Measurements from ENCODE around the gene TMEM179.
"Not testable (repeated sequence)": the region's sequence is repeated elsewhere in the genome, so short reads cannot be mapped to it uniquely, and the experiment has no call there.

The TMEM179 gene

DNA sequence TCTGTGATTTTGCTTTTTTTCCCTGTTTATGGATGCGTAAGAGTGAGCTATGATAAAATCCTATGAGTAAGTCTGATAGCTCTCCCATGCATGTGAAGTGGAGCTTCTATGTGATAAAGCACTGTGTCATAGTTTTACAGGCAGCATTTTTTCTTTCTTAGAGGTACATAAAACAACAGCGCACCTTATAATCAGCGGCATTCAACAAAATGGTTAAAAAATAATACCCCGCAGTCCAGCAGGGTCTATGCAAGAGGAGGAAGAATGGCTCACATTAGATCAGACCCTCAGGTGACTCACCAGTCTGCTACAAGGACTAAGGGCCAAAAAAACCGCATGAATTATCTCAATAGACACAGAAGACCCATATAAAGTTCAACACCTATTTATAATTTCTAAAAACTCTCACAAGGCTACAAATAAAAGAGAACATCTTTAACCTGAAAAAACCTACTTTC is 33.0 kb upstream of the TMEM179 start:
- no peak for DNase-seq (ENCODE audit: low read depth in 2 of 2)

DNA sequence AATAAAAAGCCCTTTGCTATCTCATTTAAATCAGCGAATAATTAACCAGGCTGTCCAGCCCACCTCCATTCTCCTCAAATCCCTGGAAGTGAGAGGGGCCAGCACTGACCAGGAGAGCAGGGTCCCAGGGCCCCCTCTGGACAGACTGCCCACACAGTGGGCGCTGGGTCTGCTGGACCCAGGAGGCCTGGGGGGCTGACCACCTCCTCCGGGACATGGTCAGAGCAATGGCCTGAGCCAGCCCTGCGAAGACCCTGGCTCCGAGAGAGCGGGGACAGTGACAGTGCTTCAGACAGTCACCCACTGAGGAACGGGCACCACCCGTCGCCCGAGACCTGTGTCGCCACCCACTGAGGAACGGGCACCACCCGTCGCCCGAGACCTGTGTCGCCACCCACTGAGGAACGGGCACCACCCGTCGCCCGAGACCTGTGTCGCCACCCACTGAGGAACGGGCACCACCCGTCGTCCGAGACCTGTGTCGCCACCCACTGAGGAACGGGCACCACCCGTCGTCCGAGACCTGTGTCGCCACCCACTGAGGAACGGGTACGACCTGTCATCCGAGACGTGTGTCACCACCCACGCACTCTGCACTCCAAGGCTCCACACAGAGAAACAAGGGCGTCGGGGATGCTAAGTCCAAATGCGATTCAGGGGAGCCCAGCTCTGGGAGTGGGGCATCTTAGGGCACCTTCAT is 32.4 kb upstream of the TMEM179 start:
- DNase-seq (ENCODE audit: low read depth in 2 of 2) = not testable (repeated sequence)

DNA sequence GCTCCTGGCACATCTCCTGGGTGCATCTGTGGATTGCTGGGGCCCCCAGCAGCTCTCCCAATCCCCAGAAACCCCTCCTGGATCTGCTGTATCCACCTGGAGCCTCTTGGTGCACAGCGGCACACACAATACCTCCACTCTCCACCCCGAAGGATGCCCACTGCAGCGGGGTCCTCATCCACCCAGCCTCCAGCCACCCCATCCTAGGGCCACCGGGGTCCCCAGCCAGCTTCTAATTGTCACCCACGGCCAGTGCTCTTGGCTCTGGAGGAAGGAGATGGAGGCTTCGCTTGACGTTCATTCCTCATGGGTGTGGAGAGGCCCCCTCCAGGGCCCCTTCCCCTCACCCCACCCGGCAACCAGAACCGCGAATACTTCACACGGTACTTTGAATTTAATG is 31.6 kb upstream of the TMEM179 start:
- no peak for DNase-seq (ENCODE audit: low read depth in 2 of 2)

DNA sequence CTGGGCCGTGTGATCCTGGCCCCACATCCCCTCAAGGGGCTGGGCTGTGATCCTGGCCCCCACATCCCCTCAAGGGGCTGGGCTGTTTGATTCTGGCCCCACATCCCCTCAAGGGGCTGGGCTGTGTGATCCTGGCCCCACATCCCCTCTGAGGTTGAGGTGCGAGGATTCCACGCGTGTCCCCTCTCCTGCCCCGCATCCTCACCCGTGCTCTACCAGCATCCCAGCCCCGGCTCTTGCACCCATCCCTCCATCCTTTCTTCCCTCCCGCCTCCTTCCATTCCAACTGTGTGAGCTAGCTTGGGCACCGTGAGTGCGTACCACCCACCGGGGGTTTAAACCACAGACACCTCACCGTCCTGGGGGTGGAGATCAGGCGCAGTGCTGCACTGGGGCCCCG is 31.1 kb upstream of the TMEM179 start:
- DNase-seq (ENCODE audit: low read depth in 2 of 2) = no peak

DNA sequence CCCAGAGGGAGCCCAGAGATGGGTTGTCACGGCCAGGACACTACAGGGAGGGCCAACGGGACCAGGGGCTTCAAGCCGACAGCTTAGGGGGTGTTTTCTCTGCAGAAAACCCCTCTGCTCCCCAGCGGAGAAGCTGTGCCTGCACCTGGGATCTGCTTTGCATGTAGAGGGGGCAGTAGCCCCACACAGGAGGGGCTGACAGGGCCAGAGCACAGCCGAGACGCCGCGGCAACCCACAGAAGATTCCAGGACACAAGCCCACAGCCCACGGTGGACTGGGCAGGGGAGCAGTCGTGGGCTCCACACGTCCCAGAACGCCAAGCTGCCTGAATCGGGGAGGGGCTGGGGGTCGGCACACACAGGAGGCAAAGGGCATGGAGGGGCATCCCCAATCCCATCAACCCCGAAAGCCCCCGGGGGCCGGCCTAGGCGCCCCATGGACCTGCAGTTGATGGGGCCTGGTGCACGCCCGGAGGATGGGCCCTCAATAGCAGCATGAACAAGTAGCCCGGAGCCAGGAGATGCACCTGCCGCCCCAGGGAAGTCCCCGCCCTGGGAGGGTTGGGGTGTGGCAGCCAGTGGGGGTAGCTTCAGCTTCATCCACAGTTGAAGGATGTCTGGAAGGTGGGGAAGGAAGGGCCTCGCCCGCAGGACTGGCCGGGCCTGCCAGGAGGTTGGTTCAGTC is 30.5 kb upstream of the TMEM179 start:
- DNase-seq (ENCODE audit: low read depth in 2 of 2) = no peak

DNA sequence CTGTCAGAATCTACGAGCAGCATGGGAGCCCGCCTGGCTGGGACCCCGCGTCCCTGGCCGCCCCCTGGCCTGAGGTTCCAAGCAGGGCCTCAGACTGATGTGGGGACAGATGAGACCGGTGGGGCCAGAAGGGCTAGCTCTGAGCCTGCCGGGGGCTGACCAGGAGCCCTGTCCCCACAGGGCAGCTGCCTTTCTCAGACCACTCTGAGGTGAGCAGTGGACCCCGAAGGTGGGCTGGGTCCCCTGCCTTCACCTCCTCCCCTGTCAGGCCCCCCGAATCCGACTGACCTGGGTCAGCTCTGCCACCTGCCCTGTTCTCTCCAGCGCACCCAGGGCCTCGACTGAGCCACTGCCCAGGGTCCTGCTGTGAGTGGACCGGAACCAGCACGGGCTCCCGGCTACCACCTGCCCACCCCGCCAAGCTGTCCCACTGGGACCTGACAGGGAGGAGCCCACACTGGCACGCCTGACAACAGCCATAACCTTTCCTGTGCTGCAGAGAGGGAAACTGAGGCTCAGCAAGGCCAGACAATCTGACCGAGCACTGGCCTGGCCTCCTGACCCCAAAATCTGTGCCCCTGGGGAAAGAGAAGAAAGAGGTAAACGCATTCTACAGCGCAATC is 29.7 kb upstream of the TMEM179 start:
- DNase-seq (ENCODE audit: low read depth in 2 of 2) = no peak

DNA sequence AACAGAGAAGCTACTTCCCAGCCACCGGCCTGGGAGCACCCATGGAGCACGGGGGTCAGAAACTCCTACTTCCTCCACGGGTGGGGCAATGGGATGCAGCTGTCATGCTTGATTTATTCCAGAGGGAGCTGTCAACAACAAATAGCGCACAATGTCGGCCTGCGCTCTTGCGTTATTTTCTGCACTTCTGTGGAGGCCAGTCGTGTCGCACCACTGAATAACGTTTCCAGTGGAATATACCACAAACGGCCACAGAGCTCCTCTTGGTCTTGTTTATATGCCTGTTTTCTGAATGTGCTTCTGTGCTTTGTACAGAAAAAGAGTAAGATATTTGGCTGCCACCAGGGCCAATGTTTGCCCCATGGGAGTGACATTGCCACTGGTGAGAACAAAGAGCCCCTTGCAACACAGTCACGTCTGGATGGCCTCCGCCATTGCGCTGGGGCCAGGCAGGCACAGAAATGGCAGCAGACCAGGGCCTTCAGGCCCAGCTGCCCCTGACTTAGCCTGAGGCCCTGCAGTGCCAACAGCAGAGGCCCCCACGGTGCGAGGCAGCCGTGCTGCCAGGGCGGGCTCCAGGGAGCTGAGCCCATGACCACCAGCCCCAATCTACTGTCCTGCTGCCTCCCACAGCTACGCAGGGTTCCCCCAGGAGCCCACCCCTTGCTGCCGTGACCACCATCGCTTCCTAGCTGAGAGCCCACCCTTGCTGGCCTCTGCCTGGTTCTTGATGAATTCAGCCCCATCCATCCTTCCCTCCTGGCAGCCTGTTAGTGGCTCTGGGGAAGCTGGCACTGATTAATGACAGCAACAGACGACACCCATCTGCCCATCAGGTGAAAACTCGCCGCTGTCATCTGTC is 28.9 kb upstream of the TMEM179 start:
- DNase-seq (ENCODE audit: low read depth in 2 of 2) = no peak

DNA sequence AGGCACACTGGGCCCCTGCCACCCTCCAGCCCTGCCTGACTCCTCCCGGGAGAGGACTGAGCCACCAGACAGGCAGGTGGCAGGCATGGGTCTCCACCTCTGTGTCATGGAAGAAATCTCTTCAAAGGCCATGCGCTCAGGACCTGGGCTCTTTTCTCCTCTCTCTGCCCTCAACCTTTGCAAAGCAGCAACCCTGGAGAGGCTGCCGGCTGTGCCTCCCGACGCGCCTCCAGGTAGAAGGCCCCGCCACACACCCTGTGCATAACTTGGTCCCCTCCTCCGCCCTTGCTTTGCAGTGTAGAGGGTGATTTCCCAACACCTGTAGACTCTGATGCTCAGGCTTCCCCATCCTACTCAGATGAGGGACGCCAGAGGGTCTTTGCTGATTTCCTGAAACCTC is 28.2 kb upstream of the TMEM179 start:
- no peak for DNase-seq (ENCODE audit: low read depth in 2 of 2)

DNA sequence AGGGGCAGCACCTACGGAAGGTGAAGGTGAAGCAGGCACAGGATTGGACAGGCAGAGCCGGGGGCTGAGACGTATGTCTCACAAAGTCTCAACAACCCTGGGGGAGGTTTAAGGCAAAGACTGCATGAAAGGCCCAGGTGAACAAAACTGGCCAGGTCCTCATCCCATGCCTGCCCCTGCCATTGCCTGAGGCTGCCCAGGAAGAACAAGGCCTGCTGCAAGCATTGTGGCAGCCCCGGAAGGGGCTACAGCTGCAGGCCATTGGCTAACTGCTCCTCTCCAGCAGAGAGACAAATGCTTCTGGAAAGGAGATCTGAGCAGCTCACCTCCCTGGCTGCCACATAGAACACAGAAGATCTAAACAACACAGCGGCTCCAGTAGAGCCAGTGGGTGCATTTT is 20.4 kb upstream of the TMEM179 start:
- DNase-seq (ENCODE audit: low read depth in 2 of 2) = no peak

DNA sequence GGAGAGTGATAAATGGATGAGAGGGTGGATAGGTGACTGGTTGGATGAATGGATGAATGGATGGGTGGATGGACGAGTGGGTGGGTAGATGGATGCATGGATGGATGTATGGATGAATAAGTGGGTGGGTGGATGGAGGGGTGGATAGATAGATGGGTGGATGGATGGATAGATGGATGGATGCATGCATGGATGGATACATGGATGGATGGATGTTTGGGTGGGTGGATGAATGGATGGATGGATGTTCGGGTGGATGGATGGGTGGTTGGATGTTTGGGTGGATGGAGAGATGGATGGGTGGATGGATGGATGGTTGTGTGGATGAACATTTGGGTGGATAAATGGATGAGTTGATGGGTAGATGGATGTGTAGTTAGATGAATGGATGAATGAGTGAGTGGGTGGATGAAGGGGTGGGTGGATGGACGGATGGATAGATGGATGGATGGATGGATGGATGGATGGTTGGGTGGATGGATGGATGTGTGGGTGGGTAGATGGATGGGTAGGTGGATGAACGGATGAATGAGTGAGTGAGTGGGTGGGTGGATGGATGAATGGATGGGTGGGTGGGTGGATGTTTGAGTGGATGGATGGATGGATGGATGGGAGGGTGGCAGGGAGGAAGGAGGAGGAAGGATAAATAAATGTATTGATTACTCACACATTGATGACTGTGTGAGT is 9.7 kb upstream of the TMEM179 start:
- no peak for DNase-seq (ENCODE audit: low read depth in 2 of 2)

DNA sequence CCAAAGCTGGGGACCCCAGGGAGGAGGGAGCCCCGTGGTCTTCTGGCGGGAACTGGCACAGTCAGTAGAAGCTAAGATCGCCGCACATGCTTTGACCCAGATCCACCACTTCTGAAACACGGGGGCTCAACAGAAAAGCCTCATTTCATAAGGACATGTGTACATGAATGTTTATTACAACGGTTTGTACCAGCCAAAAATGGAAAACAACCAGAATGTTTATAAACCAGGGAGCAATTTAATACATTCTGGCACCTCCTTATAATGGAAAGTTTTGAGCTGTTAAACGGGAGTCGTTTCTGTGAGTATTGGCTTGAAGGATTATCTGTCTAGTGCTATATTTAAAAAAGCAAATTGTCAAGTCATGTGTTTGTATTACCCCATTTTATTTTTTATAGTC is 7.3 kb upstream of the TMEM179 start:
- no peak for DNase-seq (ENCODE audit: low read depth in 2 of 2)

DNA sequence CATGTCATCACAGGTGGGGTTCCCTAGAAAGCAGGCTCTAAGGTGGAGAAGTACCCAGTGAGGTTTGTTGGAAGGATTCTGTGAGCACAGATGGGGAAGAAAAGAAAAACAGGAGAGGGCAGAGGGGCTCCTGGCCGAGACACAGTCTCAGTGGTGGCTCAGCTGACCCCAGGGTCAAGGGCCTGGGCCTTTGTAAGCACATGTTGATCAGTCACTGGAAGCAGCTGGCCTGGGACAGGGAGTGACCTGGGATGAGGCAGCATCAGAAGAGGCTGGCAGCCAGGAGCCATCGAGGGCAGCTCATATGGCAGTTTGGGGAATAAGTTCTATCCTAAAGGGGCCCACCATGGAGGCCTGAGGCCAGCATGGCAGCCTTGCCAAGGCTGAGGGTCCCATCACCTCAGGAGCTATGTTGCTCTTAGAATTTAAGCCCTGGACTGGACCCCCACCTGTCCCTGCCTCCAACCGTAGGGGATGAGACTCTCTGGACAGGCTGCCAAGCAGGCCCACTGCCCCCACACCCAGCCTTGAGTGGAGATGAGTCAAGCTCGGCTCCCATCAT is 6.3 kb upstream of the TMEM179 start:
- DNase-seq (ENCODE audit: low read depth in 2 of 2) = no peak

DNA sequence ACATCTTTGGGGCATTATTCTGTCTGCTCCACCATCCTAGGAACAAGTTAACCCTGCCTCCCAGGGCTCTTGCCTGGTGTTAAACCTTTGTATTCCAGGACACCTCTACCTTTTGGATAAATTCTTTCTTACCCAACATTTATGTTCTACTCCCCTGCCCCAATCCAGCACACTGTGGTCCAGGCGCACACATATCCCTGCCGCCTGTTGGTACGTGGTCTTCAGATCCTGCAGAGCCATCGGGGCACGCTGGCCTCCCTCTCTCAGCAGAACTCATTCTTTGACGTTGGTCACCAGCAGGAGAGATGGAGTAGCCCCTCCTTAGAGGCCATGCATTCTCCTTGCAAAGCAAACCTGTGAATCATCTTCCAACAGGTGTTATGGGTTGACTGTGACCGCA is 5.1 kb upstream of the TMEM179 start:
- no peak for DNase-seq (ENCODE audit: low read depth in 2 of 2)

DNA sequence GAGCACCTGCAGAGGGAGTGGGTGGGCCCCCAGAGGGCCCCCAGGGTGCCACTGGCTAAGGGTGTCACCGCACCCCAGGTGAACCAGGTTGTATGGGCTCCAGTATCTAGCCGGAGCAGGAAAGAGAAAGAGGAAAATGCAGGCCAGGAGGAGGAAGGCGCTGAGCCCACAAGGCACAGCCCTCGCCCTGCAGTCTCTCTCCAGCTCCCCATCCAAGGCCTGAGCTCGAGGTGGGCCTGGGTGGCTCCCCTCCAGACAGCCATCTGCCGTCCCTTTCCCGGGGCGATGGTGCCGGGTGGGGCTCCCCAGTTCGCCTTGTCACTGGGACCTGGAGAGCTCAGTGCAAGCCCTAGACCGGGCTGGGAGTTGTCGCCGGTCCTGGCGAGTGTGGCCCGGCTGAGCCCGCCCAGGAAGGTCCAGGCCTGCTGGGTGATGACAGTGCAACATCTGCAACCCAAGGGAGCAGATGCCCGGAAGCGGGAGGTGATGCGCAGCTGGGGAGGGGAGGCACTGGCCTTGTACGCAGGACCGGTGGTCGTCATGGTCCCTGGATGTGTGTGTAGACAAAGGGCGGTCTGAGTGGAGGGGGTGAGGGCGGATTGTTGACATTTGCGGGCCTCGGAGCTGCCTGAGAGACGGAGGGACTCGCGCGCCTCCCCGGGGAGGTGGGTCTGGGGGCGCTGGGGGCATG is 716 bp downstream of the TMEM179 start:
- no peak for DNase-seq (ENCODE audit: low read depth in 2 of 2)

DNA sequence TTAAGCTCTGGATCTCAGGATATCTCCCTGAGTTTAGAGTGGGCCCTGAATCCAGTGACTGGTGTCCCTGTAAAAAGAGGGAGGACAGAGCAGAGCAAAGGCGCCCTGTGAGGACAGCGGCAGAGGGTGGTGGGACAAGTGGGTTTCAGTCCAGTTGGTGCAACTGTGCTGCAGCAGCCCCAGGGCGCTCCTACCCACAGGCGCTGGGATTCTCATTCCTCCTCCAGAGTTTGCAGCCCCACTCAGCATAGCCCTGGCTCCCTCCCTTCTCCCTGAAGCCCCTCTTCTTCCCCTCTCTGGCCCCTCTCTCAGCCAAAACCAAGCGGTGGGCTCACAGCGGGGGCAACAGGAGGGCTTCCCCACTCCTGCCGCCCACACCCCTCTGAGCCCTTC is 1.6 kb downstream of the TMEM179 start:
- DNase-seq (ENCODE audit: low read depth in 2 of 2) = no peak

DNA sequence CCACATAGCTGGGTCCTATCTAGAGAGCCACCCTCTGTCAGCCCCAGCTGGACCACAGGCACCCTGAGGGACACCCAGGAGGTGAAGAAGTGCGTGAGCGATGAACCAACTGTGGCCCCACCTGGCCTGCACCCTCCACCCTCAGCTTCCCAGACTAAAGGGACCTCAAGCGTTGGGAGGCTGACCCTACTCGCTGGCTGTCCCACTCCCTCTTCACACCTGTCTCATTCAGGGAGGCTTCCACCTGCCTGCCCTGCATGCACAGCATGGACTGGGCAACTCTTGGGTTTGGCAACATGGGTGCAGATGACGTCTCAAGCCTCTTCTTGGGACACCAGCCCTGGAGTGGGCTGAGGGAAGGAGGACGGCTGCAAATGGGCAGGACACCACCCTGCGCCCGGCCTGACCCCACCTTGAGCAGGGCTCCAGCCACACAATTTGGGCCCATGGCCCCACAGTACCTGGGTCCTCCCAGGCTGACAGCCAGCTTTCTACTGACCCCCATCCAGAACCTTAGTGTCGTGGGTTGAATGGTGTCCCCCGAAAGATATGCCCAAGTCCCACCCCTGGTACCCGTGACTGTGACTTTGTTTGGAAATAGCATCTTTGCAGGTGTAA is 2.1 kb downstream of the TMEM179 start:
- DNase-seq (ENCODE audit: low read depth in 2 of 2) = no peak

DNA sequence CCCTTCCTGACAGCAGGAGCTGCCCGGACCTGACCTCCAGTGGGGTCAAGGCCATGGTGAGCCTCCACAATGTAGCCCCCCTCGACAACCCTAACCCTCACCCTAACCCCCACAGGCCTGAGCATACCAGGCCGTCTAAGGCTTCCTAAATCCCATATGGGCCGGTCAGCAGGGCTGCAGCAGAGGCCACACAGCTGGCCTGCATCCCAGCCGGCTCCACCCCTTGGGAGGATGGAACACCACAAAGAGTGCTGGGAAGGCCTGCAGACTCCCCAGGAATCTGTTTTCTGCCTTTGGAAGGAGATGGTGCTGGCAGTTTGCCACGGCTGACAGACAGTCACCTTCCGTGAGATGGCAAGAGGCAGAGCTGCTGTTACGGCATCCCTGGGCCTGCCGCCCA is 2.8 kb downstream of the TMEM179 start:
- DNase-seq (ENCODE audit: low read depth in 2 of 2) = no peak

DNA sequence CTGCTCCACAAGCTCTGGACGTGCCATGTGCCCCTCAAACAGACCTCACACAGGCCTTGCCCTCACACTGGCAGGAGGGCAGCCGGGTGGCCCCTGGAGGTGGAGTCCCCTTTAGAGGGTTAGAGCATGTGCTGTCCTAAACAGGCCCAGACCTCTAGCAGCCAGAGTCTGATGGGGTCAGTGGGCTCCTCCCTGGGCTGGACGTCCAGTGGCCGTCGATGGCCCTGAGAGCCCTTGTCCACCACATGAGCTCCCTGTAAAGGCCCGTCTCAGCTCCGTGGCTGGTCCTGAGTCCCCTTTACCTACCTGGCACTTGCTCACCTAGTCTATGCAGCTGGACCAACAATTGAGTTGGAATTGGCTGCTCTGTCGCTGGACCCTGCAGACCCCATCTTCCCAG is 3.8 kb downstream of the TMEM179 start:
- DNase-seq (ENCODE audit: low read depth in 2 of 2) = no peak

DNA sequence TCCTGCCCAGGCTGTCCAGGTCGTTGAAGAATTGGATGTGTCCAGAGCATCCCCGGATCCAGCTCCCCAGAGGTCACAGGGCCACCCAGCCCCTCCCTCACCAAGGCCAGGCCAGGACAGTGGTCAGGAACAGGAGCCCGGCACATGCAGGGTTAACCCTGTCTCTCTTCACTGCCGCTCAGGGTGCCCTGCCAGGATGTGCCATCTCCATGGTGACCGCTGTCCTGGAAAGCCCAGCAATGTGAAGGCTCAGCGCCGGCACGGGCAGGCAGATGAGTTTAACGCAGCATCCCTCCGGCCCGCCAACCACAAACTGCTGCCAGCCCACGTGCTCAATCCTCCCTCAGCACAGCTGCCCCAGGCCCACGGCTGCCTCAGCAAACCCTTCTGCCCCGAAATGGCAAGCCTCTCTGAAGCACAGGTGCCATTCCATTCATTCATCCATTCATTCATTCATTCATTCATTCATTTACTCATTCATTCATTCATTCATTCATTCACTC is 4.4 kb downstream of the TMEM179 start:
- DNase-seq (ENCODE audit: low read depth in 2 of 2) = no peak

DNA sequence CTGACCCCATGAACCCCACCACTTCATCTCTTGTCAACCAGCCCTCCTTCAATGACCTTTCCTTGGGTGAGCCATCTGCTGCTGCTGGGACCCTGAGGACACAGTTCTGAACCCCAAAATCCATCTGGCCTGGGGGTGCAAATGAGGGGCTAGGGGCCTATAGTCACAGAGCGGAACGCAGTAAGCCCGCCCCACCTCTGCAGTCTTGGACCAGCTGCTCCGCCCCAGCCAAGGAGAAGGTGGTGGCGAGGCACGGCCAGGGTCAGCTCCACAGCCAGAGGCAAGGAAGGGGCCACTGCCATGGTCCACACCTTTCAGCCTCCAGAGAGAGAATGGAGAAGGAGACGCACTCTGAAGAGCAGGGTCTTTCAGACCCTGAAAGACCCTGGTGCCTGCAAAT is 5.1 kb downstream of the TMEM179 start:
- DNase-seq (ENCODE audit: low read depth in 2 of 2) = no peak
